ENCODE data around the gene PCOLCE2.

The PCOLCE2 gene

DNA sequence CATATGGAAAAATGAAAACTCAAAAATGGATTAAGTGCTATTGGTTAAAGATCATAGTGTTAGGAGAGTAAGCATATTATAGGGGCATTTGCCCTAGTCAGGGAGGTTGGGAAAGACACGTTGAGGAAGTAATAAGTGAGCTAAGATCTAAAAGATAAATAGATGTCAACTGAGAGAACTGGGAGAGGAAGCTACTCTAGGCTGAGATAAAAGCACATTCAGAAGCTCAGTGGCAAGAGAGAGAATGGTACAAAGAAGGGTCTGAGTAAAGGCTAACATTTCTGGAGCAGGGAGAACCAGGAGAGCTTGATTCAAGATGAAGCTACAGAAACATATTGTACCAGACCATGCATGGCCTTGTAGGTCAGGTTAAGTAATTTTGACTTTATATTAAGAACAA is 101.2 kb downstream of the PCOLCE2 start:
- no peak for TF ChIP-seq RARB (CRISPR knock-in tag; IDR thresholded peaks at IDR 0.05)
- no peak for TF ChIP-seq TCF4 (CRISPR knock-in tag; IDR thresholded peaks at IDR 0.05; ENCODE audit: borderline replicate concordance)
- no peak for TF ChIP-seq CSDC2 (CRISPR knock-in tag; IDR thresholded peaks at IDR 0.05)
- TF ChIP-seq ISL1 (CRISPR knock-in tag; IDR thresholded peaks at IDR 0.05): no peak
- no peak for TF ChIP-seq ZNF70 (CRISPR knock-in tag; IDR thresholded peaks at IDR 0.05)
- TF ChIP-seq, protein P1, sequence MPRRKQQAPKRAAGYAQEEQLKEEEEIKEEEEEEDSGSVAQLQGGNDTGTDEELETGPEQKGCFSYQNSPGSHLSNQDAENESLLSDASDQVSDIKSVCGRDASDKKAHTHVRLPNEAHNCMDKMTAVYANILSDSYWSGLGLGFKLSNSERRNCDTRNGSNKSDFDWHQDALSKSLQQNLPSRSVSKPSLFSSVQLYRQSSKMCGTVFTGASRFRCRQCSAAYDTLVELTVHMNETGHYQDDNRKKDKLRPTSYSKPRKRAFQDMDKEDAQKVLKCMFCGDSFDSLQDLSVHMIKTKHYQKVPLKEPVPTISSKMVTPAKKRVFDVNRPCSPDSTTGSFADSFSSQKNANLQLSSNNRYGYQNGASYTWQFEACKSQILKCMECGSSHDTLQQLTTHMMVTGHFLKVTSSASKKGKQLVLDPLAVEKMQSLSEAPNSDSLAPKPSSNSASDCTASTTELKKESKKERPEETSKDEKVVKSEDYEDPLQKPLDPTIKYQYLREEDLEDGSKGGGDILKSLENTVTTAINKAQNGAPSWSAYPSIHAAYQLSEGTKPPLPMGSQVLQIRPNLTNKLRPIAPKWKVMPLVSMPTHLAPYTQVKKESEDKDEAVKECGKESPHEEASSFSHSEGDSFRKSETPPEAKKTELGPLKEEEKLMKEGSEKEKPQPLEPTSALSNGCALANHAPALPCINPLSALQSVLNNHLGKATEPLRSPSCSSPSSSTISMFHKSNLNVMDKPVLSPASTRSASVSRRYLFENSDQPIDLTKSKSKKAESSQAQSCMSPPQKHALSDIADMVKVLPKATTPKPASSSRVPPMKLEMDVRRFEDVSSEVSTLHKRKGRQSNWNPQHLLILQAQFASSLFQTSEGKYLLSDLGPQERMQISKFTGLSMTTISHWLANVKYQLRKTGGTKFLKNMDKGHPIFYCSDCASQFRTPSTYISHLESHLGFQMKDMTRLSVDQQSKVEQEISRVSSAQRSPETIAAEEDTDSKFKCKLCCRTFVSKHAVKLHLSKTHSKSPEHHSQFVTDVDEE (CRISPR knock-in tag; IDR thresholded peaks at IDR 0.05): no peak
- ATAC-seq: no peak

DNA sequence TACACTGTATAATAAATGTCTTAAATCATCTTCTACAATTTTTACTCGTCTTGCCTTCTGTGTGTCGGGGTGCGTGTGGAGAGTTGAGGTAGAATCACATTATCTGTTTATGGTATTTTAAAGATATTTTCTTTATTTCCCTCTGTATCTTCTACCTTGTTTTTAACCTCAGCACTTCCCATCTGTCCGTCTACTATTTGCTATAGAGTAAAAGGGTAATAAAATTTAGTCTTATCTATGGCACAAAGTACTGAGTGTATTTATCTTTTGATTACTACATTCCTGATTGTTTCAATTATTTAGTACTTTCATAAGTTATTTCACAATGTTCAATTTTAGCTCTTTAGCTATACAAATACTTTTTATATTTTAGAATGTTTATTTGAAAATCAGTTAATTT is 102.9 kb downstream of the PCOLCE2 start:
- ATAC-seq: no peak
- TF ChIP-seq ISL1 (CRISPR knock-in tag; IDR thresholded peaks at IDR 0.05) (peak; percentile 32; the same call in 1 of the 2 replicates), ZFP3 (CRISPR knock-in tag; IDR thresholded peaks at IDR 0.05) (no peak)

DNA sequence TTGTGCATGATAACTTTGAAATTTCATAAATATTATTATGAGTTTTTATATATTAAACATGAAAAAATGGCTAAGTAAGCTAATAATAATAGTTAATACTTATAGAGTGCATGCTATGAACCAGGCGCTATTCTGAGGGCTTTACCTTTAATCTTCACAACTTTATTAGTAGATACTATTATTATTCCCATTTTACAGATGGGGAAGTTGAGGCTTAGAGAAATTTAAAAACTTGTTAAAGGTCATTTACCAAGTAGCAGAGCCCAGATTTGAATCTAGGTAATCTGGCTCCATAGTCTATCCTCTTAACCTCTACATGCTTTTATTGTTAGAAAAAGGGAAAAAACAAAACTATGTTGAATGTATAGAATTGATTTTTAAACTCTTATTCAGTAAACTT is 104.7 kb downstream of the PCOLCE2 start:
- ATAC-seq: no peak
- no peak for TF ChIP-seq ZC3H10 (CRISPR knock-in tag; IDR thresholded peaks at IDR 0.05)
- no peak for TF ChIP-seq ZNF8 (CRISPR knock-in tag; IDR thresholded peaks at IDR 0.05)
- TF ChIP-seq BACH2 (CRISPR knock-in tag; IDR thresholded peaks at IDR 0.05; ENCODE audit: borderline replicate concordance): no peak
- no peak for TF ChIP-seq TOX (CRISPR knock-in tag; IDR thresholded peaks at IDR 0.05; ENCODE audit: borderline replicate concordance)
- TF ChIP-seq RARB (CRISPR knock-in tag; IDR thresholded peaks at IDR 0.05): no peak

DNA sequence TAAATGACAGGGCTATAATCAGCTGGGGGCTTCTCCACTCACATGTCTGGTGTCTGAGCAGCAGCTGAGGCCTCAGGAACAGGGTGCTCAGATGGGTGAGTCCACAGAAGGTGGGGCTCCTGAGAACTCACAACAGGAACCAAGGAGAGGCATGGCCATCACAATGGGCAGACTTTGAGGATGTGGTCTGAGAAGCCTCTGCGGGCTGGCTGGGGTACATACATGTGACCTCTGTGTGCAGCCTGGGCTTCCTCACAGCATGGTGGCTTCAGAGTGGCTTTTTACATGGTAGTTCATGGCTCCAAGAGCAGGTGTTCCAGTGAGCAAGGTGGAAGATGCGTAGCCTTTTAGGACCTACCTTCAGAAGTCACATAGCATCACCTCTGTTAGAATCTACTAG is 106.3 kb downstream of the PCOLCE2 start:
- TF ChIP-seq SNAI2 (CRISPR knock-in tag; IDR thresholded peaks at IDR 0.05) (no peak), ISL1 (CRISPR knock-in tag; IDR thresholded peaks at IDR 0.05) (no peak), RARB (CRISPR knock-in tag; IDR thresholded peaks at IDR 0.05) (no peak), ZC3H10 (CRISPR knock-in tag; IDR thresholded peaks at IDR 0.05) (no peak), CSDC2 (CRISPR knock-in tag; IDR thresholded peaks at IDR 0.05) (no peak), TOX (CRISPR knock-in tag; IDR thresholded peaks at IDR 0.05; ENCODE audit: borderline replicate concordance) (no peak), ZNF70 (CRISPR knock-in tag; IDR thresholded peaks at IDR 0.05) (no peak), PPARA (CRISPR knock-in tag; IDR thresholded peaks at IDR 0.05; ENCODE audit: borderline replicate concordance) (no peak), BACH2 (CRISPR knock-in tag; IDR thresholded peaks at IDR 0.05; ENCODE audit: borderline replicate concordance) (no peak), GLIS3 (CRISPR knock-in tag; IDR thresholded peaks at IDR 0.05) (no peak), ZNF8 (CRISPR knock-in tag; IDR thresholded peaks at IDR 0.05) (no peak), TCF4 (CRISPR knock-in tag; IDR thresholded peaks at IDR 0.05; ENCODE audit: borderline replicate concordance) (no peak)
- TF ChIP-seq, protein P2, sequence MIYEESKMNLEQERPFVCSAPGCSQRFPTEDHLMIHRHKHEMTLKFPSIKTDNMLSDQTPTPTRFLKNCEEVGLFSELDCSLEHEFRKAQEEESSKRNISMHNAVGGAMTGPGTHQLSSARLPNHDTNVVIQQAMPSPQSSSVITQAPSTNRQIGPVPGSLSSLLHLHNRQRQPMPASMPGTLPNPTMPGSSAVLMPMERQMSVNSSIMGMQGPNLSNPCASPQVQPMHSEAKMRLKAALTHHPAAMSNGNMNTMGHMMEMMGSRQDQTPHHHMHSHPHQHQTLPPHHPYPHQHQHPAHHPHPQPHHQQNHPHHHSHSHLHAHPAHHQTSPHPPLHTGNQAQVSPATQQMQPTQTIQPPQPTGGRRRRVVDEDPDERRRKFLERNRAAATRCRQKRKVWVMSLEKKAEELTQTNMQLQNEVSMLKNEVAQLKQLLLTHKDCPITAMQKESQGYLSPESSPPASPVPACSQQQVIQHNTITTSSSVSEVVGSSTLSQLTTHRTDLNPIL (CRISPR knock-in tag; IDR thresholded peaks at IDR 0.05; ENCODE audit: low read depth): no peak
- TF ChIP-seq, protein P3, sequence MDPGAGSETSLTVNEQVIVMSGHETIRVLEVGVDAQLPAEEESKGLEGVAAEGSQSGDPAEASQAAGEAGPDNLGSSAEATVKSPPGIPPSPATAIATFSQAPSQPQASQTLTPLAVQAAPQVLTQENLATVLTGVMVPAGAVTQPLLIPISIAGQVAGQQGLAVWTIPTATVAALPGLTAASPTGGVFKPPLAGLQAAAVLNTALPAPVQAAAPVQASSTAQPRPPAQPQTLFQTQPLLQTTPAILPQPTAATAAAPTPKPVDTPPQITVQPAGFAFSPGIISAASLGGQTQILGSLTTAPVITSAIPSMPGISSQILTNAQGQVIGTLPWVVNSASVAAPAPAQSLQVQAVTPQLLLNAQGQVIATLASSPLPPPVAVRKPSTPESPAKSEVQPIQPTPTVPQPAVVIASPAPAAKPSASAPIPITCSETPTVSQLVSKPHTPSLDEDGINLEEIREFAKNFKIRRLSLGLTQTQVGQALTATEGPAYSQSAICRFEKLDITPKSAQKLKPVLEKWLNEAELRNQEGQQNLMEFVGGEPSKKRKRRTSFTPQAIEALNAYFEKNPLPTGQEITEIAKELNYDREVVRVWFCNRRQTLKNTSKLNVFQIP (CRISPR knock-in tag; IDR thresholded peaks at IDR 0.05; ENCODE audit: borderline replicate concordance, low read depth): no peak
- no peak for ATAC-seq

DNA sequence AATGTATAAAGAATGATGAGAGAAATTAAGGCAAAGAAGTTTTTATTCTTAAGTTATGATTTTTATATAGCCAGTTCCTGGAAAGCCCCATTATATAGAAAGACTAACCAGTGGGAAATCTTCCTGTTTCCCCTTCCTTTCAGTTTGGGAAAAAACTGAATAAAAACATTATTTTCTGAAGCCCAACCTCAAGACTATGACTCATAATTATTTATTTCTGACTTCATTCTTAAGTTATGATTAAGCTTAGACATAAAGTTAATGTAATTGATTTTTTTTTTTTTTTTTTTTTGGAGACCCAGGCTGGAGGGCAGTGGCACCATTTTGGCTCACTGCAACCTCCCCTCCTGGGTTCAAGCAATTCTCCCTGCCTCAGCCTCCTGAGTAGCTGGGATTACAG is 109.3 kb downstream of the PCOLCE2 start:
- TF ChIP-seq, protein P4, sequence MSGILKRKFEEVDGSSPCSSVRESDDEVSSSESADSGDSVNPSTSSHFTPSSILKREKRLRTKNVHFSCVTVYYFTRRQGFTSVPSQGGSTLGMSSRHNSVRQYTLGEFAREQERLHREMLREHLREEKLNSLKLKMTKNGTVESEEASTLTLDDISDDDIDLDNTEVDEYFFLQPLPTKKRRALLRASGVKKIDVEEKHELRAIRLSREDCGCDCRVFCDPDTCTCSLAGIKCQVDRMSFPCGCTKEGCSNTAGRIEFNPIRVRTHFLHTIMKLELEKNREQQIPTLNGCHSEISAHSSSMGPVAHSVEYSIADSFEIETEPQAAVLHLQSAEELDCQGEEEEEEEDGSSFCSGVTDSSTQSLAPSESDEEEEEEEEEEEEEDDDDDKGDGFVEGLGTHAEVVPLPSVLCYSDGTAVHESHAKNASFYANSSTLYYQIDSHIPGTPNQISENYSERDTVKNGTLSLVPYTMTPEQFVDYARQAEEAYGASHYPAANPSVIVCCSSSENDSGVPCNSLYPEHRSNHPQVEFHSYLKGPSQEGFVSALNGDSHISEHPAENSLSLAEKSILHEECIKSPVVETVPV (CRISPR knock-in tag; IDR thresholded peaks at IDR 0.05): no peak
- TF ChIP-seq, protein P2 (CRISPR knock-in tag; IDR thresholded peaks at IDR 0.05; ENCODE audit: low read depth): no peak
- no peak for TF ChIP-seq ZC3H10 (CRISPR knock-in tag; IDR thresholded peaks at IDR 0.05)
- no peak for TF ChIP-seq BACH2 (CRISPR knock-in tag; IDR thresholded peaks at IDR 0.05; ENCODE audit: borderline replicate concordance)
- no peak for TF ChIP-seq GLIS3 (CRISPR knock-in tag; IDR thresholded peaks at IDR 0.05)
- no peak for TF ChIP-seq ARNTL (CRISPR knock-in tag; IDR thresholded peaks at IDR 0.05; ENCODE audit: borderline replicate concordance, low read depth)
- no peak for TF ChIP-seq RARB (CRISPR knock-in tag; IDR thresholded peaks at IDR 0.05)
- TF ChIP-seq TCF4 (CRISPR knock-in tag; IDR thresholded peaks at IDR 0.05; ENCODE audit: borderline replicate concordance): no peak
- no peak for TF ChIP-seq ESRRG (CRISPR knock-in tag; IDR thresholded peaks at IDR 0.05)
- TF ChIP-seq, protein P5, sequence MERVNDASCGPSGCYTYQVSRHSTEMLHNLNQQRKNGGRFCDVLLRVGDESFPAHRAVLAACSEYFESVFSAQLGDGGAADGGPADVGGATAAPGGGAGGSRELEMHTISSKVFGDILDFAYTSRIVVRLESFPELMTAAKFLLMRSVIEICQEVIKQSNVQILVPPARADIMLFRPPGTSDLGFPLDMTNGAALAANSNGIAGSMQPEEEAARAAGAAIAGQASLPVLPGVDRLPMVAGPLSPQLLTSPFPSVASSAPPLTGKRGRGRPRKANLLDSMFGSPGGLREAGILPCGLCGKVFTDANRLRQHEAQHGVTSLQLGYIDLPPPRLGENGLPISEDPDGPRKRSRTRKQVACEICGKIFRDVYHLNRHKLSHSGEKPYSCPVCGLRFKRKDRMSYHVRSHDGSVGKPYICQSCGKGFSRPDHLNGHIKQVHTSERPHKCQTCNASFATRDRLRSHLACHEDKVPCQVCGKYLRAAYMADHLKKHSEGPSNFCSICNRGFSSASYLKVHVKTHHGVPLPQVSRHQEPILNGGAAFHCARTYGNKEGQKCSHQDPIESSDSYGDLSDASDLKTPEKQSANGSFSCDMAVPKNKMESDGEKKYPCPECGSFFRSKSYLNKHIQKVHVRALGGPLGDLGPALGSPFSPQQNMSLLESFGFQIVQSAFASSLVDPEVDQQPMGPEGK (CRISPR knock-in tag; IDR thresholded peaks at IDR 0.05; ENCODE audit: borderline replicate concordance): no peak
- TF ChIP-seq PPARA (CRISPR knock-in tag; IDR thresholded peaks at IDR 0.05; ENCODE audit: borderline replicate concordance): no peak
- no peak for TF ChIP-seq OSR1 (CRISPR knock-in tag; IDR thresholded peaks at IDR 0.05)
- no peak for TF ChIP-seq SNAI2 (CRISPR knock-in tag; IDR thresholded peaks at IDR 0.05)
- TF ChIP-seq ISL1 (CRISPR knock-in tag; IDR thresholded peaks at IDR 0.05): no peak
- no peak for TF ChIP-seq ZNF8 (CRISPR knock-in tag; IDR thresholded peaks at IDR 0.05)
- no peak; the same call in 2 of the 3 replicates for ATAC-seq

Data from SK-N-SH treated with all-trans-retinoic acid at 6 μM for 48 hours (cell line).